ENCODE measurements around the gene MAP2.
A peak's percentile ranks its signal among the peaks of the same experiment; 100 is the strongest.

The MAP2 gene

DNA sequence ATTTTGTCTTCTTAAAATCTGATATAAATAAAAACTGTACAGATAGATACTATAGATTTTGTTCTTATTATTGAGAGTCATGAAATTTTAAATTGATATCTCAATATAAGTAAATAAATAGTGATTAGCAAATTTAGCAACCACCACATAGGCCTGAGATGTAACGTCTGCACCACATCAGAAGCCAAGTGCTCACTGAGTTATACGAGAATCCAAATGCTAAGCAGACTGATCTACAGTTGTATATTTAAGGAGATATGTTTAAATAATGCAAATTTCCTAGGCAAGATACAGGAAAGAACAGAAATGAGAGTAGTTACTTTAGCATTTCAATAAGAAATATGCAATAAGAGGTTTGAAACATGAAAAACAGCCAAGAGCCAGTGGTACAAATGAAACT, 262.6 kb downstream of the MAP2 start:
- TF ChIP-seq, protein P1, sequence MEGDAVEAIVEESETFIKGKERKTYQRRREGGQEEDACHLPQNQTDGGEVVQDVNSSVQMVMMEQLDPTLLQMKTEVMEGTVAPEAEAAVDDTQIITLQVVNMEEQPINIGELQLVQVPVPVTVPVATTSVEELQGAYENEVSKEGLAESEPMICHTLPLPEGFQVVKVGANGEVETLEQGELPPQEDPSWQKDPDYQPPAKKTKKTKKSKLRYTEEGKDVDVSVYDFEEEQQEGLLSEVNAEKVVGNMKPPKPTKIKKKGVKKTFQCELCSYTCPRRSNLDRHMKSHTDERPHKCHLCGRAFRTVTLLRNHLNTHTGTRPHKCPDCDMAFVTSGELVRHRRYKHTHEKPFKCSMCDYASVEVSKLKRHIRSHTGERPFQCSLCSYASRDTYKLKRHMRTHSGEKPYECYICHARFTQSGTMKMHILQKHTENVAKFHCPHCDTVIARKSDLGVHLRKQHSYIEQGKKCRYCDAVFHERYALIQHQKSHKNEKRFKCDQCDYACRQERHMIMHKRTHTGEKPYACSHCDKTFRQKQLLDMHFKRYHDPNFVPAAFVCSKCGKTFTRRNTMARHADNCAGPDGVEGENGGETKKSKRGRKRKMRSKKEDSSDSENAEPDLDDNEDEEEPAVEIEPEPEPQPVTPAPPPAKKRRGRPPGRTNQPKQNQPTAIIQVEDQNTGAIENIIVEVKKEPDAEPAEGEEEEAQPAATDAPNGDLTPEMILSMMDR (IDR thresholded peaks at IDR 0.05; ENCODE audit: extremely low read depth, missing control alignments), result no peak
- no peak for DNase-seq (ENCODE audit: low spot score)

DNA sequence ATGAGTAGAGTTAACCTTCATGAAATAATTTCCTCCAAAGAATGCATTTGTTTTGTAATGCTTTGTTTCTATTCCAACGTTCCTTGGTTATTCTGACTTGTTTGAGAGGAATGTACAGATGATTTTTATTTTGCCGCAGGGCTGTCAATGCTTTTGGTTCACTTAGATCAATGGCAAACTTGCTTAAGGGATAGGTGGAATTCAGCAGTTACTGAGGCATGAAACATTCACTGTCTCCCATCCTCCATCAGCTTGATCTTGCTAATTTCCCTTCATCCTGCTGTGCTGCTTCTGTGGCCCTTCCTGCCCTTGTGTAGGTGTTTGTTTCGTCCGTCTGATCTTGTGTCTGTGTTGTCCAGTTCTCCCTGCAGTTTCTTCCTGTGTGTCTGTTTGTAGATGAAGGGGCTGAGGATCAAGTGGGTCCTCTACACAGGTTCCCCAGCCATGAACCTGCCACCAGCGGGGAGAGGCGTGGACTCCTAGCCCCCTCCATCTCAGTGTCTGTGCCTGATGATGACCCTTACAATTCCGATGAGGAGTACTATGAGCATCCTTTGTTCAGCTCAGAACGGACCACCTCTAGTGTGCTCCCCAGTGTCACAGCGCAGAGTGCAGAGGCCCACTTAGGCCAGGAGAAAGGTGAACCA, 263.6 kb downstream of the MAP2 start:
- DNase-seq (ENCODE audit: low spot score), result no peak
- TF ChIP-seq, protein P1 (IDR thresholded peaks at IDR 0.05; ENCODE audit: extremely low read depth, missing control alignments), result no peak

DNA sequence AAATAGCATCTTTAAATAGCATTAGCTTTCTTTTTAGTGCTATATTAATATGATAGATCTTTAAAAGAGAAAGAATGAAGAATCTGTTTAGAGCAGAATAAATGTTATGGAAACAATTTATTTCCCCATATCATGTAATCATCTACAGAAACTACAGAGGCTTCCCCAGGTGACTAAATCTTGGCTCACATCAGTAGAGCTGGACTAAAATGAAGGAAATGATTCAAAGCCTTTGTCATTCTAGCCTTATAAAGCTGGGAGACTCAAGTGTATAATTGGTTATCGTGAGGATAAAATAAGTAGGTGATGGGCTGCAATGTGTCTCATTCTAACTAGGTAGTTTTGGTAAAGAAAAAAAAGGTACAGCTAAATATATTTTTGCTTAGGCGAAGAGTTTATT, 264.5 kb downstream of the MAP2 start:
- DNase-seq (ENCODE audit: low spot score), result no peak
- TF ChIP-seq, protein P1 (IDR thresholded peaks at IDR 0.05; ENCODE audit: extremely low read depth, missing control alignments), result no peak

DNA sequence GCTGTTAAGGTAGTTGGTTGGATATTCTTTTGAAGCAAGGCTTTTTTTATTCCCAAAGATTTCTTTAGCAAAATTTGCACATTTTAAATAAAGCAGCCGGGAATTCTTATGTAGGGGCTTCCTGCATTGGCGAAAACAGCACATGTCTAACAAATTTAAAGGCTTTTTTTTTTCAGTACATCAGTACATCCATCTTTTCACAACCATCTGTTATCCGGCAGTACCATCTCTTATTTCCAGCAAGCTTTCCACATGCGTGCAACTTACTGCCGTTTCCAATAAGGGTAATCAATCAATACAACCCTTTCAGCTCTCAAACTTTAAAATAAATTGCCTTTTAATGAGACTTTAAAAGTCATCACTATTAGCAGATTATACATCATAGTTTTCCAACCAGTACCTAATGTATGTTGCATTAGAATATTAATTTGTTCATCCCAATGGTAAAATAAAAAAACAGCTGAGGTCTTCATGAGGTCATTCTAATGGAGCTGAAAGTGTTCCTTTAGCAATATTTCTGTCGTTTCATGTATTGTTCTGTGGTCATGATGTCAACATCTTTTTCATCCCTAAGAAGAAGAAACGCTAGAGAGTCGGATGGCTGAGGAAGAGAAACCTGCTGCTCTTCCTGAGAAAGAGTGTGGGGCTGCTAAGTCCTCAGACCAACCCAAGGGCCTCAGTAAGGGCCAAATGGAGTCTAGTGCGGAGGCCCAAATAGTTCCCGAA, 266.3 kb downstream of the MAP2 start:
- DNase-seq (ENCODE audit: low spot score), result no peak
- TF ChIP-seq, protein P1 (IDR thresholded peaks at IDR 0.05; ENCODE audit: extremely low read depth, missing control alignments), result no peak

DNA sequence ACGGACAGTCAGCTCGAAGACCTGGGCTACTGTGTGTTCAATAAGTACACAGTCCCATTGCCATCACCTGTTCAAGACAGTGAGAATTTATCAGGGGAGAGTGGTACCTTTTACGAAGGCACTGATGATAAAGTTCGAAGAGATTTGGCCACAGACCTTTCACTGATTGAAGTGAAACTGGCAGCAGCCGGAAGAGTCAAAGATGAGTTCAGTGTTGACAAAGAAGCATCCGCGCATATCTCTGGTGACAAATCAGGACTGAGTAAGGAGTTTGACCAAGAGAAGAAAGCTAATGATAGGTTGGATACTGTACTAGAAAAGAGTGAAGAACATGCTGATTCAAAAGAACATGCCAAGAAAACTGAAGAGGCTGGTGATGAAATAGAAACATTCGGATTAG, 270.9 kb downstream of the MAP2 start:
- TF ChIP-seq, protein P1 (IDR thresholded peaks at IDR 0.05; ENCODE audit: extremely low read depth, missing control alignments), result no peak
- no peak for DNase-seq (ENCODE audit: low spot score)

DNA sequence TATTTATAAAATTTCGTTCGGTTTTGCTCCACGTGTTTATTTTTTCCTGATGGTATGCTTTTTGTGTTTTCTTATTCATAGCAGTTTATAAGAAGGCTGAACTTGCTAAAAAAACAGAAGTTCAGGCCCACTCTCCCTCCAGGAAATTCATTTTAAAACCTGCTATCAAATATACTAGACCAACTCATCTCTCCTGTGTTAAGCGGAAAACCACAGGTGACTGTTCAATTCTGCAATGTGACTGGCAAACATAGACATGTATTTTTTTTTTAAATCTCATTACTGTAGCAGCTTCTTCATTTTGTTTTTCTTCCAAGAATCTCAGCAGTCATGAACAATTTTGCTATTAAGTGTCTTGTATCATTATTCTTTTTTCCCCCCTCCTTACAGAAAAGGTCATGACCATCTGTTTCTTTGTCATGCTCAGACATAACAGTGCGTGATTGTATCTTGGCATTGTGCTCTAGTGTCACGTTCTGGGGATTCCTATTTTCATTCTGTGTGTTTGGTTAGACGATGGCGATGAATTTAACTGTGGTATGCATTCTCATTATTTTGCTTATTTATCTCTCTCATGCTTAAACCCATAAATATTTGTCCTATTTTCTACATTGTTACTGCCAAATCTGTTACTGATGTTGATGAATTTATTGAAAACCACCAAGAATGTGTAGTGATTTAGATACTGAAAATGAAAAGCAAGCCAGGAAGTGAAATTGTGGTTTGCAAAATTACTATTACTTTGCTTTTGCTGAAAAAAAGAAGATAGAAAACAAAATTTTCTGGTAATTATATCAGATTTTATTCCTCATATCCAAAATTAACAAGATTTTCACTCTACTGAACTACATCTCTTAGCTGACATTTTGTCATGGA, 273.2 kb downstream of the MAP2 start:
- TF ChIP-seq, protein P1 (IDR thresholded peaks at IDR 0.05; ENCODE audit: extremely low read depth, missing control alignments), result no peak
- peak; percentile 6 for DNase-seq (ENCODE audit: low spot score)

DNA sequence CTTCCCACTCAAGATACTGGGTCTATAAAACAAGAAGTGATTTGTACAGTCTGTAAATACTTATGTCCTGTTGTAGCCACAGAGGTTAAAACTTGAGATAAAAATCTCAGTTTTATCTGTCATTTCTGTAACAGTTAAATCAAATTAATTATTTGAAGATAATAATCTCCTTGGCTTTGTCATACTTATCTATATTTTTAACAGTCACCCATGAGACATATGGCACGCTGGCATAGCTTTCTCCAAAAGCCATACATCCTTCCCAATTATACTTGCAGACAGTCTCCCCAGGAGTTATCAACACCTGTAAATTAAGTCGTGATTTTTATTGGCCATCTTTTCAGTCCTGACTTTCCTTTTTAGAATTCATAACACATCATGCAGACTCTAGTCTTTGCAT, 278.9 kb downstream of the MAP2 start:
- TF ChIP-seq, protein P1 (IDR thresholded peaks at IDR 0.05; ENCODE audit: extremely low read depth, missing control alignments), result no peak
- DNase-seq (ENCODE audit: low spot score), result no peak

Measured in GM20000 (cell line).